NCI-H146 (cell line): ENCODE measurements around the gene PPP3CB.
"Not testable (repeated sequence)": the region's sequence is repeated elsewhere in the genome, so short reads cannot be mapped to it uniquely, and the experiment has no call there.

Experiments
- DNase-seq: peaks from one replicate; lab custom pipeline; 2025; lab: John Stamatoyannopoulos, UW

The PPP3CB gene

DNA sequence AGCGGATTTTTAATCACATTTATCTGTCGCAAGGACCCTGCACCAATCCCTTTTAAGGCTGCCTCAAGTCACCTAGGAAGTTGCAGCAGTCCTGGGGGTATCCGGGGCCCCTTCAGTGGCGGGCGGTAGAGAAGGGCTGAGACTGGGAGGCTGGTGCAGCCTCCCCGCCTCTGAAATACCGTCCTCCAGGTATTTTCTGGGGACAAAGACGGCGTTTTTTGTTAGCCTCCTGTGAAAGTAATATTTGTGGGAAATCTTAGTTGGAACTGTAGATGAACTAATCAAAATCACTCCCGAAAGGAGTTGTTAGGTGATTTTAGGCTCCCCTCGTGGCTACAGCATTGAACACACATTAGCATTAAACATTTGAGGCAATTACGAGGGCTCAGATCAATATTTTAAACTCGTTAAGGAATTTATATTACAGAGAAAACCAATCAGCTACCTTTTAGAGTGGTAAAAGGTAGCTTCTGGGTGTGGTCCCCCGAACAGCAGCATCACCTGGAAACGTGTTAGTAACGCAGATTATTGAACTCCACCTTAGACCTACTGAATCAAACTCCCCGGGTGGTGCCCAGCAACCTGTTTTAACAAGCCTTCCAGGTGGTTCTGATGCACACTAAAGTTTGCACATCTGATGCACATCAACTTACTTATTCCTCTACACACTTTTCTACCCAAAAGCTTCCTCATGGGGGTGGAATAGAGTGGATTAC is 81.4 kb downstream of the PPP3CB start:
- DNase-seq = peak; percentile 82

DNA sequence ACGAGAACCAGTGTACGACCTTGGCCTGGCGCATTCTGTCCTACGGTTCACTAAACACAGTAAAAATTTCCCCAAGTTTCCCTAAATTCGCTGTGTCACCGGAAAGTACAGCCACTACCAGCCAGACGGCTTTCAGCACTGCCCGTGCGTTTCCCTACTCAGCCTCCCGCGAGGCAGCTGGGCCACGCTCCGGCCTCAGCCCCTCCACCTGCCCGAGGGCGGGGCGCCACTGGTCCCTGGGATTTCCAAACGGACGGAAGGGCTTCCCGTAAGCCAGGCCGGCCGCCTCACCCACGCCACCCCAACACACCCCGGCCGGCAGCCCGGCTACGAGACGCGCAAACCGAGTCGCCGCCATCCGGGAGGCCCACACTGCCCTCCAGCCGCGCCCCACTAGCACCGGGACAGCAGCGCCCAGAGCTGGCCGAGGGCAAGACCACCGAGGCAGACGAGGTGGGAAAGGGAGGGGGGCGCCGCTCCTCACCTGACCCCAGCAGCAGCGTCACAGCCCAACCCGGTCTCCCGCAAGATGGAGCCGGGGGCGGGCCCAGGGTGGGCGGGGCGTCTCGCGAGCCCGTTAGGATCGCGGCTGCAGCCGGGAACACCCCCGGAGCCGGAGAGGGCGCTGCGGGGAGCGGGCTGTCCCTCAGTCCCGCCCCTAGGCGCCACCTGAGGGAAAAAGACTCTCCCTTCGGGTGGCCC is 82.1 kb downstream of the PPP3CB start, which contains the start of gene ANXA7:
TSS of gene ANXA7 (minus strand) at position 531 of the 702 bp plus-strand sequence. CDS start 13,202 bp downstream, outside the sequence.
- peak; percentile 96 for DNase-seq

DNA sequence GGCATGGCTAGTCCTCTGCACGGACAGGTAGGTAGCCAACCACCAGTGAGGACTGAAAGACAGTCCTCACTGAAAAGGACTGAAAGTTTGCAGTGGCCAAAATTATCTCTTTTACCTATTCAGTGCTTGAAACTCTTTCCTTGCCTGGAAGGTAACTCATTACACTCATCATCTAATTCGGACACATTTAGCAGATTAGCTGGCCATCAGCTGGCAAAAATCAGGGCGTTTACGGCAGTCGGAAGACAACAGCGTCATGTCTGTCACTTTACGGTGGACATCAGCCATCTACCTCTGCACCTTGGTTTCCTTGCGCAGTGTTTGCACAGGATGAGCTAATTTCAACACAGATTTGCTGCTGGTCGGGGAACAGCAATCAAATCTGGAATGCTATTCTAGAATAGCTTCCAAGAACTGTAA is 82.7 kb downstream of the PPP3CB start:
- DNase-seq = peak; percentile 73

DNA sequence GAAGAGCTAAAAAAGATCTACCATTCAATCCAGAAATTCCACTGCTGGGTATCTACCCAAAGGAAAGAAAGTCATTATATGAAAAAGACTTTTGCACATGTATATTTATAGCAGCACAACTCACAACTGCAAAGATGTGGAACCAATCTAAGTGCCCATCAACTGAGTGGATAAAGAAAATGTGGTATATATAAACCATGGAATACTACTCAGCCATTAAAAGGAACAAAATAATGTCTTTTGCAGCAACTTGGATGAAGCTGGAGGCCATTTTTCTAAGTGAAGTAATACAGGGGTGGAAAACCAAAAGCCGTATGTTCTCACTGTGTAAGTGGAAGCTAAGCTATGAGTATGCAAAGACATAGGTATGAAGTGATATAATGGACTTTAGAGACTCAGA is 84.9 kb downstream of the PPP3CB start:
- DNase-seq = no peak

DNA sequence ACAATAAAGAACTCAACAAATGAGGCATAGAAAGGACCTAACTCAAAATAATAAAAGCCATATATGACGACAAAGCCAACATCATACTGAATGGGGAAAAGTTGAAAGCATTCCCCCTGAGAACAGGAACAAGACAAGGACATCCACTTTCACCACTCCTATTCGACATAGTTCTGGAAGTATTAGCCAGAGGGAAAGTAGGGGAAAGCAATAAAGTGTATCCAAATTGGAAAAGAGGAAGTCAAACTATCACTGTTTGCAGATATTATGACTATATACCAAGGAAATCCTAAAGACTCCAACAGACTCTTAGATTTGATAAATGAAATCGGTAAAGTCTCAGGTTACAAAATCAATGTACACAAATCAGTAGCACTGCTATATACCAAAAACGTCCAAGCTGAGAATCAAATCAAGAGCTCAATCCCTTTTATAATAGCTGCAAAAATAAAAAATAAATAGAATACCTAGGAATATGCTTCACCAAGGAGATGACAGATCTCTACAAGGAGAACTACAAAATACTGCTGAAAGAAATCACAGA is 86.8 kb downstream of the PPP3CB start:
- DNase-seq = no peak

DNA sequence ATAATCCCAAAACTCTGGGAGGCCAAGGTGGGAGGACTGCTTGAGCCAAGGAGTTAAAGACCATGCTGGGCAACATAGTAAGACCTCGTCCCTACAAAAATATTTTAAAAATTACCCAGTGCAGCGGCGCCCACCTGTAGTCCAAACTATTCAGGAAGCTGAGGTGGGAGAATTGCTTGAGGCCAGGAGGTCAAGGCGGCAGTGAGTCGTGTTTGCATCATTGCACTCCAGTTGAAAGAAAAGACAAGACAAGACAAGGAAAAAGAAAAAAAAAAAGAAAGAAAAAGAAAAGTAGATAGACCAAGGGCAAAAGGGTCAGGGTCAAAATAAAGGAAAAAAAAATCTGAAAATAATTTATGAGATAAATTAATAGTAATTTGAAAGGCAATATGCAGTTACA is 87.8 kb downstream of the PPP3CB start:
- no peak for DNase-seq

DNA sequence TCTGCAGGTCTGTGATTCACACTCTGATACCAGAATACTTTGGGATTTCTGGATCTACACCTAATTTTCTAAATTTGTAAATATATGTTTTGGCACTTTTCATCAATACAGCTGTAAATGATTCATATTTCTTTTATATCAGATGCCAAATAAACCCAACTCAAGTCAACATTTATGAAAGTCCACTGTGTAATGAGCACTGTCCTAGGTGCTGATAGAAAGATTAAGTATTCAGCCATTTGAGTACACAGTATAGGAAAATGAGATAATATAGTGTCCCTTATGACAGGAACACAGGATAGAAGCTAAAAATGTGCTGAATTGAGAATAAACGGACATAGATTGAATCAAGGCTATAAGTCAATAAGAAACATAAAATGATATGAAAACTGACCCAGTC is 88.3 kb downstream of the PPP3CB start:
- DNase-seq = no peak

DNA sequence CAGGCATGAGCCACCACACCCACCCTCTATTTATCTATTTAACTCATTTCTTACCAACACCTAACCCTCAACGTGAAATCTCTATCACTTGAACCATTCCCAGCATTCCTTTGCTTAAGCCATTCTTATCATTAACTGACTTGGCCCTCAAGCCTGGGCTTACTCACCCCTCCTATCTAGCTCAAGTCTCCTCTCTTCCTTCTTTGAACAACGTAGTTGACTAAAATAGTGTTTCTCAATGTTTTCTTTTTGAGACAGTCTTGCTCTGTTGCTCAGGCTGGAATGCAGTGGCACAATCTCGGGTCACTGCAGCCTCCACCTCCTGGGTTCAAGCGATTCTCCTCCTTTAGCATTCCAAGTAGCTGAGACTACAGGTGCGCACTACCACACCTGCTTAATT is 89.0 kb downstream of the PPP3CB start:
- DNase-seq = no peak

DNA sequence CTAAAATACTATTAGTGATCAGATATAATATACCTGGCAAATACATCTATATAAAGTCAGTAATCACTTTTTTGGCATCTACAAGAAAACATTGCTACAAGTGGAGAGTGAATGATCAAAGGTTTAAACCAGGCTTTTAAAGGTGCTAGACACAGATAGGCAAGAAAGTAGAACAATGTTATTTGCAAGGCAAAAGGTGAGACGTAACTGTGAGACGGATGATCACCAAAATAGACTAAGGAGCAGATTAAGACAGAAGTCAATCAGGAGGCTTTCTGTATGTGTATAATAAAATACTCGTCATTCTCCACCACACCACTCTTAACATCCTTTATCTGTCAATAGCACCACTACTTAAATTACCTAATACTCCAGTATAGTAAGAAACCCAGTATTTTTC is 90.3 kb downstream of the PPP3CB start:
- DNase-seq = no peak

DNA sequence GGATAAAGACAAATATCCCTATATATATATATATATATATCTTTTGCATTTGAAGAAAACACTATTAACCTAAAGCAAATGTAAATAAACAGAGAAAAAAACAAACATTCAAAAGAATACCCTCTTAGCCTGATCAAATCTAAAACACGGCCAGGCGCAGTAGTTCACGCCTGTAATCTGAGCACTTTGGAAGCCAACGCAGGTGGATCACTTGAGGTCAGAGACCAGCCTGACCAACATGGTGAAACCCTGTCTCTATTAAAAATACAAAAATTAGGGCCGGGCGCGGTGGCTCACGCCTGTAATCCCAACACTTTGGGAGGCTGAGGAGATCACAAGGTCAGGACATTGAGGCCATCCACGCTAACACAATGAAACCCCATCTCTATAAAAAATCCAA is 91.1 kb downstream of the PPP3CB start:
- DNase-seq = peak; percentile 11

DNA sequence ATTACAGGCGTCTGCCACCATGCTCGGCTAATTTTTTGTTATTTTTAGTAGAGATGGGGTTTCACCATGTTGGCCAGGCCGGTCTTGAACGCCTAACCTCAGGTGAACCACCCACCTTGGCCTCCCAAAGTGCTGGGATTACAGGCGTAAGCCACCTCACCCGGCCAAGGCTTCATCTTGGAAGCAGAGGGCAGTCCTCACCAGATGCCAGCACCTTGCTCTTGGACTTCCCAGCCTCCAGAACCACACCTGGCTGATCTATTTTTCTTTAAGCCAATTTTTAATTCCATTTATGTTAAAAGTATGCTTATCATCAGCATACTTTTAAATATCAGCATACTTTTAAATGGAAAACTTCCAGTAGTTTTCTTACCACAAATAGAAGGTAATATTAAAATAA is 94.2 kb downstream of the PPP3CB start:
- no peak for DNase-seq

DNA sequence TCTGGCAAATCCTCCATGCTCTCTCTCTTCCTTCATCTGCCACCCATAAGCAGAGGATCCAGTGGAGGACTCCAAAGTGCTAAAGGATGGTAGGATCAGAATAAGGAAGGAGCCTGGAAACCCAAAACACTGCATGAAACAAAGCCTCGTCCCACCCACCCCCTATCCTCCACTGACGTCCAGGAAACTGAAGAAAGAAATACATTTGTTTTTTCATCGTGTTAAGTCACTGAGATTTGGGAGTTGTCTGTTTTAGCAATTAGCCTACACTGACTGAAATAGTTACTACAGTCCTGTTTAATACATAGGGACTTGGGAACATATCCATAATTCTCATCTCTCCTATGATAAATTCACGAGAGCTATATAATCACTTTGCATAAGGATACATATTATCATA is 96.8 kb downstream of the PPP3CB start:
- DNase-seq = no peak

DNA sequence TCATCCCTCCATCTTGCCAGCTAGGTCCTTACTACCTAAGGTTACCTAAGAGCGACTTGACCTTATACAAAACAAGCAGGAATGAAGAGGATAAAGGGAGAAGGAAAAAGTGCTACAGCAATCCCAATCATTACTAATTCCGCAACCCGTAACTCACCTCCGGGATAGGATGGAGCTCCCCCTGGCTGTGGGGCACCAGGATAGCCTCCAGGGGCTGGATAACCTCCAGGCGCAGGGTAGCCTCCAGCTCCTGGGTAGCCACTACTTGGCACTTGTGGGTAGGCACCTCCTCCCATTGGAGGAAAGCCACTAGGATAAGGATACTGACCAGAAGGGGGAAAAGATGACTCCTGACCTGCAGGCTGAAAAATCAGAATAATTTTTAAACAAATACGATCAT is 97.8 kb downstream of the PPP3CB start:
- no peak for DNase-seq

DNA sequence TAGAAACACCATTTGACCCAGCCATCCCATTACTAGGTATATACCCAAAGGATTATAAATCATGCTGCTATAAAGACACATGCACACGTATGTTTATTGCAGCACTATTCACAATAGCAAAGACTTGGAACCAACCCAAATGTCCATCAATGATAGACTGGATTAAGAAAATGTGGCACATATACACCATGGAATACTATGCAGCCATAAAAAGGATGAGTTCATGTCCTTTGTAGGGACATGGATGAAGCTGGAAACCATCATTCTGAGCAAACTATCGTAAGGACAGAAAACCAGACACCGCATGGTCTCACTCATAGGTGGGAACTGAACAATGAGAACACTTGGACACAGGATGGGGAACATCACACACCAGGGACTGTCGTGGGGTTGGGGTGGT is 101.5 kb downstream of the PPP3CB start:
- not testable (repeated sequence) for DNase-seq

DNA sequence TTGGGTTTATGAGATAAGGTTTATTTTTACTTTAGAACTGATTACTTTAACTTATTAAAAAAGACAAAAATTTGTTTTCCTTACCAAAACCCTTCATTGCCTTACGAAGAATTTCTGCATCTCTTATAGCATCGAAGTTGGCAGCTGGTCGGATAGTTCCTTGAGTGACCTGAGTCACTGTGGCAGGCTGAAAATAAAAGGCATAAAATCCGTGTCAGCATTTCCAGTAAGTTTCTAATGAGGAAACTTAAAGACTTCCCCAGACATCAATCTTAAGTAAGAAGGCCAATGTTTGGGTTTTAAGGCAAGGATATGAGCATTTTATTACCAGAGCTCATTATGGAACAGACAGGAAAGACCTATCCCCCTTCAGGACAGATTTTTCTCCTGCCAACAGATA is 107.6 kb downstream of the PPP3CB start:
- DNase-seq = no peak

DNA sequence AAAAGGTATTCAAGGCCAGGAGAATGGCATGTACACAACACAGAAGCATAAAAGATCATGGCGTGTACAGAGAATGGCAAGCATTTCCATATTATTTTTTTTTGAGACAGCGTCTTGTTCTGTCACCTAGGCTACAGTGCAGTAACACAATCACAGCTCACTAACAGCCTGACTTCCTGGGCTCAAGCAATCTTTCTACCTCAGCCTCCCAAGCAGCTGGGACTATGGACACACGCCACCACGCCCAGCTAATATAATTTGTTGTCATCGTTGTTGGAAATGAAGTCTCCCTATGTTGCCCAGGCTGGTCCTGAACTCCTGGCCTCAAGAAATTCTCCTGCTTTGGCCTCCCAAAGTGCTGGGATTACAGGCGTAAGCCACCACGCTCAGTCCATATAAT is 109.2 kb downstream of the PPP3CB start:
- no peak for DNase-seq
